ENCODE data around the gene BCL11B.

DNA sequence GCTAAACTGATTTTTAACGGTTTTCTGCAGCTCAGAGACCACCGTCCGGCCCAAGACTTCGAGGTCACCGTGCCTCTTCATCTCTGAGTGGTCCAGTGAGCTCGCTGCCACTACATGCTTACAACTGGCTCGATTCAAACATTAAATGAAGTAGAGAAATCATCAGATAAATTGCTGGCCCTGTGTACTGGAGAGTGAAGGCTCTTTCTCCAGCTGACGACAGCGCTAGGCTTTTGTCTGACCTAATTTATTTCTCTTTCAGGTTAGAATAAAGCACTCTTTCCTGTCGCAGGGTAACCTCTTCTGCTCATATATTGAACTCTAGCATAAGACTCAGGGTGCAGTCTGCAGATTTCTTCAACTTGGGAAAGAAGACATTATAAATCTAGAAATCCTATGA is 6.4 kb downstream of the BCL11B start:
- no peak for TF ChIP-seq POLR2A (IDR thresholded peaks at IDR 0.05)
- no peak for TF ChIP-seq CTCF (IDR thresholded peaks at IDR 0.05)
